GM23338 (cell line): ENCODE measurements around the gene MRTFA. TPM values are rescaled to one million over a fixed set of nuclear protein-coding genes. Genes with fewer than 3 reads are reported as not detected.

Experiments
- ATAC-seq: fragments of 200-7000 bp; cut with Tn5 transposase; 3 replicates; pipeline ENCODE4 v1.9.1; 2020
- DNase-seq: peaks from one replicate; pipeline ENCODE4 v3.0.0-alpha.2; 2015; ENCODE audit warnings: low spot score
- H2AFZ ChIP-seq: fragments of 200-600 bp; sonication (generic); 2 replicates; pipeline ENCODE4 v1.8.0; 2016; ENCODE audit warnings: antibody characterized with exemption, mild to moderate bottlenecking, moderate library complexity
- H3F3A ChIP-seq: fragments of 200-600 bp; sonication (generic); replicated peaks from 2 replicates; pipeline ENCODE4 v1.8.0; 2017; ENCODE audit warnings: antibody characterized with exemption, mixed run types, low read depth
- H3K27ac ChIP-seq: fragments of 200-600 bp; sonication (generic); 2 replicates; pipeline ENCODE4 v1.6.1; 2016; ENCODE audit warnings: low read depth
- H3K27me3 ChIP-seq: fragments of 200-600 bp; sonication (generic); 2 replicates; pipeline ENCODE4 v1.8.0; 2016; ENCODE audit warnings: mild to moderate bottlenecking, mixed run types, moderate library complexity; ENCODE audit not compliant: insufficient read depth
- H3K36me3 ChIP-seq: fragments of 200-600 bp; sonication (generic); 2 replicates; pipeline ENCODE4 v1.8.0; 2016; ENCODE audit warnings: mild to moderate bottlenecking; ENCODE audit not compliant: insufficient read depth
- H3K4me1 ChIP-seq: fragments of 200-600 bp; sonication (generic); 2 replicates; pipeline ENCODE4 v1.8.0; 2016; ENCODE audit warnings: mild to moderate bottlenecking, moderate library complexity; ENCODE audit not compliant: insufficient read depth
- H3K4me2 ChIP-seq: fragments of 200-600 bp; sonication (generic); 2 replicates; pipeline ENCODE4 v1.7.1; 2017; ENCODE audit warnings: mixed run types
- H3K4me3 ChIP-seq: fragments of 200-600 bp; sonication (generic); 2 replicates; pipeline ENCODE4 v1.6.1; 2016; ENCODE audit warnings: mixed run types
- H3K79me2 ChIP-seq: fragments of 200-600 bp; sonication (generic); replicated peaks from 2 replicates; pipeline ENCODE4 v1.8.0; 2017; ENCODE audit warnings: mild to moderate bottlenecking; ENCODE audit not compliant: insufficient read depth
- H3K9me2 ChIP-seq: fragments of 200-600 bp; sonication (generic); 2 replicates; pipeline ENCODE4 v1.8.0; 2017; ENCODE audit not compliant: insufficient read depth
- H4K20me1 ChIP-seq: fragments of 200-600 bp; sonication (generic); replicated peaks from 2 replicates; pipeline ENCODE4 v1.8.0; 2017; ENCODE audit warnings: mild to moderate bottlenecking; ENCODE audit not compliant: insufficient read depth
- H3K27ac Mint-ChIP-seq: 2 replicates; pipeline ENCODE4 v1.8.0; 2020; ENCODE audit warnings: inconsistent platforms, mild to moderate bottlenecking, moderate library complexity, mixed read lengths
- H3K27me3 Mint-ChIP-seq: 3 replicates; pipeline ENCODE4 v1.8.0; 2022; ENCODE audit warnings: low read depth, mild to moderate bottlenecking, moderate library complexity, mixed read lengths, inconsistent platforms; ENCODE audit not compliant: insufficient read depth, poor library complexity
- H3K36me3 Mint-ChIP-seq: 3 replicates; pipeline ENCODE4 v1.8.0; 2021; ENCODE audit warnings: low read depth, mild to moderate bottlenecking, inconsistent platforms, moderate library complexity, mixed read lengths
- H3K4me1 Mint-ChIP-seq: 3 replicates; pipeline ENCODE4 v1.8.0; 2020; ENCODE audit warnings: mild to moderate bottlenecking, inconsistent platforms, mixed read lengths
- H3K4me3 Mint-ChIP-seq: 3 replicates; pipeline ENCODE4 v1.8.0; 2021; ENCODE audit warnings: moderate library complexity, mild to moderate bottlenecking, inconsistent platforms, mixed read lengths
- H3K9me3 Mint-ChIP-seq: 3 replicates; pipeline ENCODE4 v1.8.0; 2020; ENCODE audit warnings: moderate library complexity, mild to moderate bottlenecking, inconsistent platforms, mixed read lengths
- EZH2phosphoT487 ChIP-seq: fragments of 200-600 bp; sonication (generic); IDR thresholded peaks from one replicate; pipeline ENCODE4 v1.8.1; 2018; ENCODE audit warnings: antibody characterized with exemption; ENCODE audit not compliant: unreplicated experiment
- ZNF462 ChIP-seq: fragments of 250-450 bp; sonication (Bioruptor Pico); IDR thresholded peaks from 2 replicates; pipeline ENCODE4 v1.5.0; 2020; ENCODE audit warnings: mild to moderate bottlenecking, moderate library complexity
- polyA plus RNA-seq: library from polyadenylated mRNA; unstranded; fragments of >200 nt; fragmentation: Nextera tagmentation; extraction: Ambion mirVana; gene quantifications from 2 replicates; pipeline ENCODE4 v1.2.1, GENCODE V29; 2016
- total RNA-seq: library from RNA; depleted of rRNA; stranded (reverse); fragments of >200 nt; shearing (Covaris generic); gene quantifications from 2 replicates; pipeline ENCODE4 v1.2.3, GENCODE V29; 2014

Gene MRTFA
- total and polyA plus RNA-seq, 2 experiments from 2014 or later: 18.1 to 92.4 TPM

- no peak for TF ChIP-seq ZNF462 (CRISPR knock-in tag)
These were observed 205.5 kb downstream of the MRTFA start (continued) for GRCh38 chr22:40430991-40431390.

GRCh38 chr22:40429481-40429880 is 207.0 kb downstream of the MRTFA start:
- no peaks in the 10 kb centered on the region for H3K27me3 ChIP-seq
- ATAC-seq (no peak), DNase-seq (no peak)
- H3K79me2 ChIP-seq: 0 out of 2 replicates have a peak, but pooled peaks cover 3% of the 10 kb centered on the region
- H3K4me1 ChIP-seq: no peaks in the 10 kb centered on the region
- no peak overlapping the region for H3K4me2 ChIP-seq
- Mint-ChIP-seq H3K36me3 (peaks cover 23% of the 10 kb centered on the region; the same call in 2 of the 3 replicates), H3K9me3 (no peaks in the 10 kb centered on the region), H3K27me3 (no peaks in the 10 kb centered on the region), H3K27ac (no peak overlapping the region), H3K4me3 (no peak overlapping the region), H3K4me1 (no peaks in the 10 kb centered on the region)
- TF ChIP-seq ZNF462 (CRISPR knock-in tag) (no peak), EZH2phosphoT487 (no peak)
- H3K36me3 ChIP-seq: no peaks in the 10 kb centered on the region; the same call in 1 of the 2 replicates
- H2AFZ ChIP-seq: no peak overlapping the region
- H3K27ac ChIP-seq: no peak overlapping the region
- no peak overlapping the region for H3K4me3 ChIP-seq
- H3F3A ChIP-seq: 0 out of 2 replicates have a peak, but pooled peaks cover 3% of the 10 kb centered on the region
- H3K9me2 ChIP-seq: no peaks in the 10 kb centered on the region
- H4K20me1 ChIP-seq: no peaks in the 10 kb centered on the region
